Neural cell (in vitro differentiated cells): ENCODE measurements around the gene EPB41L2. TPM values are rescaled to one million over a fixed set of nuclear protein-coding genes. Genes with fewer than 3 reads are reported as not detected.

Source experiments
- H2AFZ ChIP-seq: fragments of 200-600, 300-800 bp; sonication (generic), shearing (Covaris generic); 2 replicates; pipeline ENCODE4 v1.6.0; 2014; ENCODE audit warnings: low read depth, mild to moderate bottlenecking, antibody characterized with exemption, low read length, moderate library complexity
- H3F3A ChIP-seq: fragments of 200-600 bp; shearing (Covaris generic); 2 replicates; pipeline ENCODE4 v1.6.1; 2016; ENCODE audit warnings: mild to moderate bottlenecking, moderate library complexity, mixed read lengths, antibody characterized with exemption, low read length; ENCODE audit not compliant: insufficient read depth, poor library complexity, severe bottlenecking
- H3K27ac ChIP-seq: fragments of 200-600, 300-800 bp; sonication (generic), shearing (Covaris generic); 2 replicates; pipeline ENCODE4 v1.5.1; 2014; ENCODE audit warnings: mild to moderate bottlenecking, low read length, moderate library complexity
- H3K27me3 ChIP-seq: fragments of 300-800, 200-600 bp; sonication (generic), shearing (Covaris generic); 2 replicates; pipeline ENCODE4 v1.6.0; 2014; ENCODE audit warnings: mild to moderate bottlenecking, low read depth, low read length, moderate library complexity; ENCODE audit not compliant: insufficient read depth
- H3K36me3 ChIP-seq: fragments of 300-800, 200-600 bp; sonication (generic), shearing (Covaris generic); 2 replicates; pipeline ENCODE4 v1.5.1; 2014; ENCODE audit warnings: mild to moderate bottlenecking, antibody characterized with exemption, low read length, moderate library complexity; ENCODE audit not compliant: insufficient read depth
- H3K4me2 ChIP-seq: fragments of 300-800, 200-600 bp; sonication (generic), shearing (Covaris generic); 2 replicates; pipeline ENCODE4 v1.6.0; 2014; ENCODE audit warnings: mild to moderate bottlenecking, low read length
- H3K4me3 ChIP-seq: fragments of 300-800, 200-600 bp; sonication (generic), shearing (Covaris generic); 2 replicates; pipeline ENCODE4 v1.5.1; 2014; ENCODE audit warnings: mild to moderate bottlenecking, low read length, moderate library complexity
- H3K79me2 ChIP-seq: fragments of 200-600 bp; shearing (Covaris generic); replicated peaks from 2 replicates; pipeline ENCODE4 v1.6.0; 2014; ENCODE audit warnings: mild to moderate bottlenecking, low read length, moderate library complexity; ENCODE audit not compliant: insufficient read depth
- H3K9ac ChIP-seq: fragments of 300-800, 200-600 bp; sonication (generic), shearing (Covaris generic); 2 replicates; pipeline ENCODE4 v1.6.1; 2016; ENCODE audit warnings: mild to moderate bottlenecking, low read length, mixed read lengths
- H3K9me2 ChIP-seq: fragments of 200-600 bp; shearing (Covaris generic); 2 replicates; pipeline ENCODE4 v1.6.1; 2016; ENCODE audit warnings: mild to moderate bottlenecking, low read length, mixed read lengths; ENCODE audit not compliant: insufficient read depth
- H3K9me3 ChIP-seq: fragments of 200-600, 300-800 bp; sonication (generic), shearing (Covaris generic); 2 replicates; pipeline ENCODE4 v1.6.1; 2016; ENCODE audit warnings: mild to moderate bottlenecking, mixed run types, low read length, moderate library complexity, mixed read lengths
- H4K20me1 ChIP-seq: fragments of 200-600 bp; shearing (Covaris generic); 2 replicates; pipeline ENCODE4 v1.6.1; 2016; ENCODE audit warnings: mild to moderate bottlenecking, mixed run types; ENCODE audit not compliant: insufficient read depth
- EP300 ChIP-seq: fragments of 450-650 bp; conservative IDR thresholded peaks from 2 replicates; pipeline ENCODE4 v1.6.1; 2014; ENCODE audit warnings: antibody characterized with exemption, mild to moderate bottlenecking, moderate library complexity; ENCODE audit not compliant: poor library complexity, severe bottlenecking
- EZH2 ChIP-seq: fragments of 200-600, 300-800 bp; shearing (Covaris generic), sonication (generic); IDR thresholded peaks from 2 replicates; pipeline ENCODE4 v1.6.1; 2014; ENCODE audit warnings: antibody characterized with exemption, low read length, borderline replicate concordance, mild to moderate bottlenecking; ENCODE audit not compliant: insufficient read depth, poor library complexity, severe bottlenecking
- MXI1 ChIP-seq: fragments of 450-650 bp; conservative IDR thresholded peaks from 2 replicates; pipeline ENCODE4 v1.6.1; 2014; ENCODE audit warnings: antibody characterized with exemption, mild to moderate bottlenecking; ENCODE audit not compliant: poor library complexity, severe bottlenecking
- POLR2AphosphoS5 ChIP-seq: IDR thresholded peaks from 2 replicates; pipeline ENCODE4 v1.6.1; 2012
- RAD21 ChIP-seq: fragments of 450-650 bp; conservative IDR thresholded peaks from 2 replicates; pipeline ENCODE4 v1.6.1; 2014; ENCODE audit warnings: antibody characterized with exemption, mild to moderate bottlenecking, moderate library complexity
- SMC3 ChIP-seq: fragments of 450-650 bp; conservative IDR thresholded peaks from 2 replicates; pipeline ENCODE4 v1.6.1; 2014; ENCODE audit warnings: antibody characterized with exemption, mild to moderate bottlenecking, moderate library complexity; ENCODE audit not compliant: poor library complexity
- TAF1 ChIP-seq: IDR thresholded peaks from 2 replicates; pipeline ENCODE4 v1.6.1; 2012; ENCODE audit warnings: low read depth
- polyA plus RNA-seq: library from polyadenylated mRNA; depleted of rRNA; stranded (reverse); fragments of >200 nt; gene quantifications from 2 replicates; pipeline ENCODE4 v1.2.3, GENCODE V29; 2014
- TF ChIP-seq, protein P1 (sequence below): fragments of 450-650 bp; IDR thresholded peaks from 2 replicates; pipeline ENCODE4 v1.5.1; 2014; ENCODE audit warnings: antibody characterized with exemption, mild to moderate bottlenecking, moderate library complexity; ENCODE audit not compliant: poor library complexity, severe bottlenecking
- TF ChIP-seq, protein P2 (sequence below): IDR thresholded peaks from 2 replicates; pipeline ENCODE4 v1.6.1; 2012; ENCODE audit warnings: borderline replicate concordance

EPB41L2 gene
- polyA plus RNA-seq, 1 donor from 2014 or later, result 13.5 TPM

DNA sequence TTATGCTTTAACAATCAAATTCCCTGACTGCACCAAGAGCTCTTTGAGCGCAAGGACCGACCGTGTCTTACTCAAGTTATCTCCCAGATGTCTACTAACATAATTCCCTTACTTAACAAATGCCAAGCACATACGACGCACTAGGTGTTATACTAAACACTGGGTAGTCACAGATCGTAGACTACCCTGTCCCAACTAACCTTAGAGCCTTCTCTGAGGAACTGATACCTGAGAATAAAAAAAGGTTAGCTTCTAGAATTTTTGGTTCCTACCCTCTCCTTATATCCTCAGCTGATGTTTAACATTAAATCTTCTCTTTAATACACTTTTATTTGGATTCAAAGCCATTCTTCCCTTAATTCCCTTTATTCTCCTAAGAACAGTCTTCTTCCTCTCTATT, 38.5 kb downstream of the EPB41L2 start (continued):
- TF ChIP-seq EZH2 (no peak), EP300 (no peak)

DNA sequence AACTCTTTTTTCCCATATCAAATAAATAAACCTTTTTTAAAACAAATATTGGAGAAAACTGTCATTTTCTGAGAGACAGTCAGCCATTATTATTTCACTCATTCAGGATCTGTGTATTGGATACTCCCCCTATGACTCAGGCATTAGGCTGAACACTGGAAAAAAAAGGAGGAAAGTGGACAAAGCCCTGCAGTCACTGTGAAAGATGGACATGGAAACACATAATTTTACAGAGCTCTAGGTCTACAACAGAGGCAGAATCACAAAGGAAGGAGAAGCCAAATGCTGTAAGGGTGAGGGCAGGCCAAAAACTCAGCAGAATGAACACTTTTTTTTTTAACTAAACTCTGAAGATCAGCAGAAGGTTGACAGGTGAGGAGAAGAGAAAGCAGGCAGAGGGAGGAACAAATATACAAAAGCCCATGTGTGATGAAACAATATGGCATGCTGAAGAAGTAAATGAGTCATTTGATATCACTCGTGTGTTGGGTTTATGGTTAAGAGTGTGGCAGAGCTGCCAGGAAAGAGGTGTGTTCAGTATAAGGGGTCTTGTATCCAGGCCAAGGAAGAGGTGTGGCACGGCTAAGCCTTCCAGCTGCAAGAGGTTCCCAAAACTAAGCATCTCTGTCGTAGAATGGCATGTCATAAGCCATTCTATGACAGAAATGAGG, 39.1 kb downstream of the EPB41L2 start:
- no peaks in the 10 kb centered on the region for H3K36me3 ChIP-seq
- no peak overlapping the region for H3K9ac ChIP-seq
- no peak overlapping the region for H2AFZ ChIP-seq
- no peak overlapping the region for H3K27ac ChIP-seq
- H3K79me2 ChIP-seq, result no peaks in the 10 kb centered on the region
- H3K27me3 ChIP-seq, result no peaks in the 10 kb centered on the region
- H3K9me3 ChIP-seq, result no peaks in the 10 kb centered on the region
- no peaks in the 10 kb centered on the region for H3K9me2 ChIP-seq
- no peaks in the 10 kb centered on the region for H4K20me1 ChIP-seq
- TF ChIP-seq EZH2 (no peak), EP300 (no peak), TAF1 (no peak), POLR2AphosphoS5 (no peak), SMC3 (no peak), MXI1 (no peak), RAD21 (no peak)
- TF ChIP-seq, protein P1, sequence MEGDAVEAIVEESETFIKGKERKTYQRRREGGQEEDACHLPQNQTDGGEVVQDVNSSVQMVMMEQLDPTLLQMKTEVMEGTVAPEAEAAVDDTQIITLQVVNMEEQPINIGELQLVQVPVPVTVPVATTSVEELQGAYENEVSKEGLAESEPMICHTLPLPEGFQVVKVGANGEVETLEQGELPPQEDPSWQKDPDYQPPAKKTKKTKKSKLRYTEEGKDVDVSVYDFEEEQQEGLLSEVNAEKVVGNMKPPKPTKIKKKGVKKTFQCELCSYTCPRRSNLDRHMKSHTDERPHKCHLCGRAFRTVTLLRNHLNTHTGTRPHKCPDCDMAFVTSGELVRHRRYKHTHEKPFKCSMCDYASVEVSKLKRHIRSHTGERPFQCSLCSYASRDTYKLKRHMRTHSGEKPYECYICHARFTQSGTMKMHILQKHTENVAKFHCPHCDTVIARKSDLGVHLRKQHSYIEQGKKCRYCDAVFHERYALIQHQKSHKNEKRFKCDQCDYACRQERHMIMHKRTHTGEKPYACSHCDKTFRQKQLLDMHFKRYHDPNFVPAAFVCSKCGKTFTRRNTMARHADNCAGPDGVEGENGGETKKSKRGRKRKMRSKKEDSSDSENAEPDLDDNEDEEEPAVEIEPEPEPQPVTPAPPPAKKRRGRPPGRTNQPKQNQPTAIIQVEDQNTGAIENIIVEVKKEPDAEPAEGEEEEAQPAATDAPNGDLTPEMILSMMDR, result no peak
- TF ChIP-seq, protein P2, sequence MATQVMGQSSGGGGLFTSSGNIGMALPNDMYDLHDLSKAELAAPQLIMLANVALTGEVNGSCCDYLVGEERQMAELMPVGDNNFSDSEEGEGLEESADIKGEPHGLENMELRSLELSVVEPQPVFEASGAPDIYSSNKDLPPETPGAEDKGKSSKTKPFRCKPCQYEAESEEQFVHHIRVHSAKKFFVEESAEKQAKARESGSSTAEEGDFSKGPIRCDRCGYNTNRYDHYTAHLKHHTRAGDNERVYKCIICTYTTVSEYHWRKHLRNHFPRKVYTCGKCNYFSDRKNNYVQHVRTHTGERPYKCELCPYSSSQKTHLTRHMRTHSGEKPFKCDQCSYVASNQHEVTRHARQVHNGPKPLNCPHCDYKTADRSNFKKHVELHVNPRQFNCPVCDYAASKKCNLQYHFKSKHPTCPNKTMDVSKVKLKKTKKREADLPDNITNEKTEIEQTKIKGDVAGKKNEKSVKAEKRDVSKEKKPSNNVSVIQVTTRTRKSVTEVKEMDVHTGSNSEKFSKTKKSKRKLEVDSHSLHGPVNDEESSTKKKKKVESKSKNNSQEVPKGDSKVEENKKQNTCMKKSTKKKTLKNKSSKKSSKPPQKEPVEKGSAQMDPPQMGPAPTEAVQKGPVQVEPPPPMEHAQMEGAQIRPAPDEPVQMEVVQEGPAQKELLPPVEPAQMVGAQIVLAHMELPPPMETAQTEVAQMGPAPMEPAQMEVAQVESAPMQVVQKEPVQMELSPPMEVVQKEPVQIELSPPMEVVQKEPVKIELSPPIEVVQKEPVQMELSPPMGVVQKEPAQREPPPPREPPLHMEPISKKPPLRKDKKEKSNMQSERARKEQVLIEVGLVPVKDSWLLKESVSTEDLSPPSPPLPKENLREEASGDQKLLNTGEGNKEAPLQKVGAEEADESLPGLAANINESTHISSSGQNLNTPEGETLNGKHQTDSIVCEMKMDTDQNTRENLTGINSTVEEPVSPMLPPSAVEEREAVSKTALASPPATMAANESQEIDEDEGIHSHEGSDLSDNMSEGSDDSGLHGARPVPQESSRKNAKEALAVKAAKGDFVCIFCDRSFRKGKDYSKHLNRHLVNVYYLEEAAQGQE, result no peak
- H3F3A ChIP-seq, result no peaks in the 10 kb centered on the region
- H3K4me2 ChIP-seq, result no peak overlapping the region
- H3K4me3 ChIP-seq, result no peak overlapping the region

DNA sequence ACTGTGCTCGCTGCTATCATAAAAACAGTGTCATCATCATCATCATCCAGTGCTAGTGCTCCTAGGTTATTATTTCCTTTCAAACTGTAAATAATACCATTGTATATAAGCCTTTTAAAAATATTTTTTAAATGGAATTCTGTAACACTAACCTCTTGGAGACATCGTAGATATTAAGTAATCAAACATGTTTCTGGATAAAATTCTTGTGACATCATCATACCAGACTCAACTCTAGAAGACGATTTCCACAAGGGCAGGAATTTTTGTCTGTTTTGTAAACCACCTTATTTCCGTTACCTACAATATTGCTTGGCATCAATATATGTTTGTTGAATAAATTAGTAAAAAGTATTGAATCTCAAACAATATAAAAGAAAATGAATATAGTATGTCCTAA, 40.4 kb downstream of the EPB41L2 start:
- Histone ChIP-seq H3K9me3 (no peaks in the 10 kb centered on the region), H3K79me2 (no peaks in the 10 kb centered on the region), H3K36me3 (no peaks in the 10 kb centered on the region), H3K27me3 (no peaks in the 10 kb centered on the region), H2AFZ (no peak overlapping the region), H3K9me2 (no peaks in the 10 kb centered on the region), H3K27ac (no peak overlapping the region), H3F3A (no peaks in the 10 kb centered on the region), H4K20me1 (no peaks in the 10 kb centered on the region), H3K4me2 (no peak overlapping the region), H3K9ac (no peak overlapping the region), H3K4me3 (no peak overlapping the region)
- TF ChIP-seq TAF1, result no peak
- TF ChIP-seq, protein P1, result no peak
- no peak for TF ChIP-seq RAD21
- TF ChIP-seq, protein P2, result no peak
- TF ChIP-seq SMC3, result no peak
- TF ChIP-seq EZH2, result no peak
